HepG2 (cell line): Measurements from ENCODE around the gene POLG2. TPM values are rescaled to one million over a fixed set of nuclear protein-coding genes. Genes with fewer than 3 reads are reported as not detected.

ENCODE experiments used
- DPF2 ChIP-seq: sonication (generic); formaldehyde crosslinking; IDR thresholded peaks from 2 replicates; pipeline ENCODE4 v1.4.0; 2020; ENCODE audit warnings: mild to moderate bottlenecking, low read depth, missing genetic modification reagents, borderline replicate concordance
- EEA1 ChIP-seq: sonication (generic); formaldehyde crosslinking; IDR thresholded peaks from 2 replicates; pipeline ENCODE4 v1.5.1; 2020; ENCODE audit warnings: mild to moderate bottlenecking, missing genetic modification reagents, borderline replicate concordance
- FOSL1 ChIP-seq: sonication (generic); formaldehyde crosslinking; IDR thresholded peaks from 2 replicates; pipeline ENCODE4 v1.9.0; 2021; ENCODE audit warnings: missing genetic modification reagents, borderline replicate concordance
- FOXJ3 ChIP-seq: sonication (generic); formaldehyde crosslinking; IDR thresholded peaks from 2 replicates; pipeline ENCODE4 v1.4.0; 2020; ENCODE audit warnings: missing genetic modification reagents, mild to moderate bottlenecking, borderline replicate concordance
- GTF2F1 ChIP-seq: fragments of 150-350 bp; IDR thresholded peaks from 2 replicates; pipeline ENCODE4 v1.6.1; 2014; ENCODE audit warnings: low read length
- KLF11 ChIP-seq: IDR thresholded peaks from 2 replicates; pipeline ENCODE4 v1.6.1; 2016; ENCODE audit warnings: missing compliant biosample characterization
- MXD1 ChIP-seq: sonication (generic); formaldehyde crosslinking; IDR thresholded peaks from 2 replicates; pipeline ENCODE4 v1.4.0; 2020; ENCODE audit warnings: mild to moderate bottlenecking, missing genetic modification reagents
- NFYC ChIP-seq: IDR thresholded peaks from 2 replicates; pipeline ENCODE4 v1.6.1; 2016; ENCODE audit warnings: missing genetic modification reagents, missing compliant biosample characterization
- PLRG1 ChIP-seq: fragments of 450-650 bp; conservative IDR thresholded peaks from 2 replicates; pipeline ENCODE4 v1.6.1; 2016
- SOX5 ChIP-seq: IDR thresholded peaks from 2 replicates; pipeline ENCODE4 v1.6.1; 2016; ENCODE audit warnings: borderline replicate concordance
- TFE3 ChIP-seq: IDR thresholded peaks from 2 replicates; pipeline ENCODE4 v1.6.1; 2016
- THAP7 ChIP-seq: sonication (generic); formaldehyde crosslinking; IDR thresholded peaks from 2 replicates; pipeline ENCODE4 v1.8.1; 2023; ENCODE audit warnings: mild to moderate bottlenecking, missing genetic modification reagents
- ZBED4 ChIP-seq: sonication (generic); formaldehyde crosslinking; IDR thresholded peaks from 2 replicates; pipeline ENCODE4 v1.4.0; 2020; ENCODE audit warnings: missing genetic modification reagents, borderline replicate concordance
- ZFP82 ChIP-seq: sonication (generic); formaldehyde crosslinking; IDR thresholded peaks from 2 replicates; pipeline ENCODE4 v1.5.1; 2020; ENCODE audit warnings: mild to moderate bottlenecking, missing genetic modification reagents, borderline replicate concordance
- ZGPAT ChIP-seq: IDR thresholded peaks from 2 replicates; pipeline ENCODE4 v1.6.1; 2016; ENCODE audit warnings: mild to moderate bottlenecking
- ZNF224 ChIP-seq: sonication (generic); formaldehyde crosslinking; IDR thresholded peaks from 2 replicates; pipeline ENCODE4 v1.5.0; 2020; ENCODE audit warnings: mild to moderate bottlenecking, missing genetic modification reagents
- ZNF589 ChIP-seq: sonication (generic); formaldehyde crosslinking; conservative IDR thresholded peaks from 2 replicates; pipeline ENCODE4 v1.8.0; 2022; ENCODE audit warnings: mild to moderate bottlenecking, moderate library complexity, missing genetic modification reagents
- polyA plus RNA-seq, 8 experiments: library from polyadenylated mRNA; depleted of rRNA in 3 of 8; stranded (reverse) in 7 of 8; unstranded in 1 of 8; fragments of >200 nt; fragmentation: Illumina TruSeq in 4 of 8; extraction: Trizol in 4 of 8; gene quantifications; 2 replicates each; pipeline versions ENCODE4 v1.2.1 to v1.2.3, GENCODE V29; 2011 to 2016; ENCODE audit warnings: low read depth in 4 of 8, missing spikeins in 1 of 8, mixed read lengths in 1 of 8; ENCODE audit not compliant: insufficient read depth in 1 of 8
- total RNA-seq, 5 experiments: library from RNA; depleted of rRNA; stranded (reverse); fragments of >200 nt; fragmentation: Illumina TruSeq; extraction: Trizol; gene quantifications; 2 replicates each; pipeline ENCODE4 v1.2.3, GENCODE V29; 2016; ENCODE audit warnings: low read depth in 1 of 5

Gene POLG2
- total and polyA plus RNA-seq, 2 of the 13 experiments (the other 11 are each of a cell fraction or from before 2014, with no cell fraction given): 21.1 to 25.5 TPM

- TF ChIP-seq FOXJ3 (CRISPR knock-in tag) (peak; percentile 41; the same call in 1 of the 2 replicates), ZNF224 (peak; percentile 97), ZBED4 (CRISPR knock-in tag) (peak; percentile 6), ZFP82 (CRISPR knock-in tag) (no peak), THAP7 (CRISPR knock-in tag) (no peak), PLRG1 (no peak), NFYC (no peak), SOX5 (CRISPR knock-in tag) (no peak), ZGPAT (CRISPR knock-in tag) (peak; percentile 97), TFE3 (CRISPR knock-in tag) (peak; percentile 10; the same call in 1 of the 2 replicates), EEA1 (peak; percentile 95; the same call in 1 of the 2 replicates), DPF2 (peak; percentile 19; the same call in 1 of the 2 replicates), MXD1 (CRISPR knock-in tag) (peak; percentile 94), KLF11 (CRISPR knock-in tag) (no peak; the same call in none of the 2 replicates), FOSL1 (peak; percentile 46; the same call in 1 of the 2 replicates), ZNF589 (CRISPR knock-in tag) (no peak; the same call in 1 of the 2 replicates), GTF2F1 (0 out of 2 replicates have a peak, but pooled peaks have one; percentile 28)
Measured at GRCh38 chr17:64496786-64497564, at the start of gene POLG2 (continued).
